GM18519 (cell line): ENCODE measurements around the gene PSMC3.

Experiments
- ATAC-seq: cut with Tn5 transposase; IDR thresholded peaks from one replicate; pipeline ENCODE4 v1.9.1; 2021; ENCODE audit warnings: mild to moderate bottlenecking, moderate library complexity; ENCODE audit not compliant: unreplicated experiment, low FRiP score

The PSMC3 gene

GRCh38 chr11:47443817-47444216 is 17.6 kb upstream of the PSMC3 start:
- no peak for ATAC-seq

DNA sequence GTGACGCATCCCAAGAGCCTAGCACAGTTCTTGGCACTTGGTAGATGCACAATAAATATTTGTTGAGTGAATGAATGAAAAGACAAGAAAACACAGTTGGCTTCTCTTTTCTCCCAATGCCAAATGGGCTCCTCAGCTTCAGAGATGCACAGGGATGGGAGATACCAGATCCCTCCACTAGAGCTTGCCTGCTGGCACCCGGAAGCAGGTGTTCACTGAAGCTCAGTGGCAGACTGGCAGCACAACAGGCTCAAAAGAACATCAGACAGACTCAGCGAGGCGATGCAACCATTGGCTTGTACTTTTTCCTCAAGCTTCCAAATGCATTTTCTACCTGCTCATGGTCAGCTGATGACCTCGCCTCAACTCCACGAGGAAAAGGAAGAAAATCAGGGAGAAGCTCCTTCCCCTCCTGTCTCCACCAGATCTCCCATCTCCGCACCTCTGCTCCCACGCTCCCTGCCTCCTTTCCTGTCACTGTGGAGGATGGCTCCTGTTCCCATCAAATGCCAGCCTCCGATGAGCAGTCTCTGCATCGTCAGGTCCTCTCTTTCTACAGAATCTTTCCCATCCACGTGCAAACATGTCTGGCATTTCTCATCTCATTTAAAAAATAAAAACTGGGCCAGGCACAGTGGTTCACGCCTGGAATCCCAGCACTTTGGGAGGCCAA is 16.9 kb upstream of the PSMC3 start:
- no peak for ATAC-seq

GRCh38 chr11:47442514-47442913 is 16.3 kb upstream of the PSMC3 start:
- no peak for ATAC-seq

GRCh38 chr11:47441421-47441820 is 15.2 kb upstream of the PSMC3 start:
- ATAC-seq = no peak

DNA sequence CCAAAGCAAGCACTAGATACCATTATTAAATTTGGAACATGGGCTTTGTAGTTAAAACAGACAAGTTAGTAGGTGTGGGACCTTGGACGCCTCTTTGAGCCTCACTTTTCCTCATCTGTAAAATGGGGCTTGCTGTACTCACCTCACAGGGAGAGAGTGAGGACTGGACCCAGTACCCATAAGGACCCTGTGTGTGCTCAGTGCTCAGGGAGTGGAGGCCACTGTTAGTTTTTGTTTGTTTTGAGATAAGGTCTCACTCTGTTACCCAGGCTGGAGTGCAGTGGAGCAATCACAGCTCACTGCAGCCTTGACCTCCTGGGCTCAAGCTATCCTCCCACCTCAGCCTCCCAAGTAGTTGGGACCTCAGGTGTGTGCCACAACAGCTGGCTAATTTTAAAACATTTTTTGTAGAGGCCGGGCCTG is 13.8 kb upstream of the PSMC3 start:
- ATAC-seq = no peak

- ATAC-seq = no peak
Measured at GRCh38 chr11:47438721-47439120, 12.5 kb upstream of the PSMC3 start.

GRCh38 chr11:47437746-47438418 is 11.6 kb upstream of the PSMC3 start:
- no peak for ATAC-seq

- no peak for ATAC-seq
Measured at GRCh38 chr11:47437218-47437745, 11.0 kb upstream of the PSMC3 start.

- ATAC-seq = no peak
Measured at GRCh38 chr11:47436726-47437125, 10.5 kb upstream of the PSMC3 start.

DNA sequence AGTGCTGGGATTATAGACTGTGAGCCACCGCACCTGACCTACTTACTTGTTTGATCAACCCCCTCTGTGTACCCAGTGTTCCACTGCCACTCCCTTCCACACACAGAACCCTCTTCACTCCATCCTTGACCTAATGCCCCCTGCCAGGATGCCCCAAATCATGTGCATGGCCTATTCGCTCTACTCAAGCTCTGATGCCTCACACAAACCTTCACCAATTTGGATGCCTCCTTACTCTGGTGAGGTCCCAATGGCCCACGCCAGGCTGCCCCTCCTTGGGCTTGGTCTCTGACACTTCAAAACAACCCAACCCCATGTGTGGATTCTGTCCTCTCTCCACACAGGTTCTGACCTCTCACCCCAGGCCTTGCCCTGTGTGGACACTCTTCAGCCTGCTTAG is 9.4 kb upstream of the PSMC3 start:
- no peak for ATAC-seq

DNA sequence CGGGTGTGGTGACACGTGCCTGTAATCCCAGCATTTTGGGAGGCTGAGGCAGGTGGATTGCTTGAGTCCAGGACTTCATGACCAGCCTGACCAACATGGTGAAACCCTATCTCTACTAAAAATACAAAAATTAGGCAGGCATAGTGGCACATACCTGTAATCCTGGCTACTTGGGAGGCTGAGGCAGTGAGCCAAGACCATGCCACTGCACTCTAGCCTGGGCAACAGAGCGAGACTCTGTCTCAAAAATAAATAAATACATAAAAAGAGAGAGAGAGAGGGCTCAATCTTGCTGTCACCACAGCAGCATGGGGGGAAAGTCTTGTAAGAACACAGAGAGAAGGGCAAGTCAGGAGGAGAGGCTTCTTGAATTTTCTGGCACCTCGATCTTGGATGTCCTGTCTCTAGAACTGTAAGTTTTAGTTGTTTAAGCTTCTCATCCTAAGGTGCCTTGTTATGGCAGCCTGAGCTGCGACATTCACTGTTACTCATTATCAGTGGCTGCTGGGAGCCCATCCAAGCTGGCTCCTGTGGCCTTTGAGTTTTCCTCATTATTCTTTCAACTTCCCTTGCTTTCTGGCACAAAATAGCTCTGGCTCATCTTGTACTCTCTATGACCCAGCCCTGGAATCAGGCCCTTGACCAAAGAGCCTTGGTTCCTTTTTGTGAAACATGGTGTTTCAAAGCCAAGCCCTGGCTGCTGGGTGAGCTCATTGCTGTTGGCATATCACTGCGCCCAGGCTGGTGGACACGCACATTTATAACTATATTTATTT is 8.0 kb upstream of the PSMC3 start:
- ATAC-seq = no peak

DNA sequence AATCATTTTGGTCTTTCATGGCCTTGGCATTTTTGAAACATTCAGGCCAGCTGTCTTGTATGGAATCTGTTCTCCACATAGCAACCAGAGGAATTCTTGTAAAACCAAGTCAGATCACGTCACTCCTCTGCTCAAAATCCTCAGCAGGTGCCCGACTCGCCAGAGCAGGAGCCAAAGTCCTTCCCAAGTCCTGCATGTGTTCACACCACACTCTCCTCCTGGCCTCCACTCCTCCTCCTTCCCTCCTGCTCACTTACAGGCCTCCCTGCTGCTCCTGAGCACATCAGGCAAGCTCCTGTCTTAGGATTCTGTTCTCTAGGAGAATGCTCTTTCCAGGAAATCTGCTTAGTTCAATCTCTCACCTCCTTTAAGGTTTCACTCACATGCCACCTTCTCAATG is 6.9 kb upstream of the PSMC3 start:
- ATAC-seq = no peak

GRCh38 chr11:47431356-47432083 is 5.3 kb upstream of the PSMC3 start:
- ATAC-seq = no peak

- ATAC-seq = no peak
Measured at GRCh38 chr11:47430524-47430923, 4.3 kb upstream of the PSMC3 start.

DNA sequence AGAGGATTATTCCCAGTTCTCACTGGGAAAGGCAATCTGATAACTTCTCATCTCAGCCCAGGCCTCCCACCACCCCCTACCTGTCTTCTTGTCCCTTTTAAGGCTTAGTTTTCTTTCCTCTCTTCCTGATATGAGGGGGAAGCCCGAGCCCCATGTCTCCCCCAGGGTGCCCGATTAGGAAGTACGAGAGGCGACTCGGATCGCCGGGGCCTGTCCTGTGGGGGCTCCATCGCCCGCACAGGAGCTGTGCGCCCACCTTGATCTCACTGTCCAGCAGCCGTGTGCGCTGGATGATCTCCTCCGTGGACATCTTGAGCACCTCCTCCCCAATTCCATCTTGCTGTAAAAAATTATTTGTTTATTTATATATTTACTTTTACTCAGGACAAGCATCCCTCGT is 628 bp downstream of the PSMC3 start:
- no peak for ATAC-seq

- ATAC-seq = no peak
Measured at GRCh38 chr11:47418454-47419259, 7.6 kb downstream of the PSMC3 start.

DNA sequence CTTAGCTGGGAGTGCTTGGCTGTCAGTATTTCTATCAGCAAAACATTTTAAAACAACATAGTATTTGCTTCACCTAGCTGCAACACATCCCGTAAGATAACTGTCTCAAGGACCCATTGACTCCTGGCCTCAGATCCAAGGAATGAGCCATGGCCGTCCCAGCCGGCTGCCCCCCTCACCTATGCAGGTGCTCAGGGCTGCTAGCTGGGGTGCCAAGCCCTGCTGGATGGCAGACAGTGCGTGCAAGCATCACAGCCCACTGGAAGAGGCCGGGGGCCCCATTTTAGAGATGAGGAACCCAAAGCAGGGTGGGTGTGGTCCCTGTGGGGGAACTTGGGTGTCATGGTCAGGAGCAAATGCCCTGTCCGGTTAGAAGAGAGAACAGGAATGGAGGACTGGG is 8.5 kb downstream of the PSMC3 start:
- no peak for ATAC-seq

GRCh38 chr11:47415949-47416472 is 10.2 kb downstream of the PSMC3 start:
- ATAC-seq = no peak

GRCh38 chr11:47415091-47415854 is 11.0 kb downstream of the PSMC3 start:
- ATAC-seq = no peak
